ENCODE results near the gene ZBTB7C.

- TF ChIP-seq EGR1 (conservative IDR thresholded peaks at IDR 0.05) (no peak), ZNF143 (CRISPR knock-in tag; IDR thresholded peaks at IDR 0.05) (no peak)
Measured at GRCh38 chr18:48028081-48028480, 381.1 kb downstream of the ZBTB7C start.

All from K562 (cell line).